Trophoblast cell (in vitro differentiated cells and primary cell): Measurements from ENCODE around the gene SH3BGR.

ENCODE experiments used
- DNase-seq, 2 donors: peaks; one replicate each; pipeline ENCODE4 v3.0.0-alpha.2; 2016
- H2AFZ ChIP-seq: 2 replicates; pipeline ENCODE4 v1.6.1; 2013; ENCODE audit warnings: low read length, moderate library complexity, mild to moderate bottlenecking; ENCODE audit not compliant: insufficient read depth, poor library complexity
- H2AK5ac ChIP-seq: 2 replicates; pipeline ENCODE4 v1.6.1; 2013; ENCODE audit warnings: mild to moderate bottlenecking, low read length
- H2BK120ac ChIP-seq: 2 replicates; pipeline ENCODE4 v1.6.1; 2013; ENCODE audit warnings: low read length, mild to moderate bottlenecking, moderate library complexity; ENCODE audit not compliant: insufficient read depth, poor library complexity
- H2BK12ac ChIP-seq: 2 replicates; pipeline ENCODE4 v1.6.1; 2013; ENCODE audit warnings: mild to moderate bottlenecking, low read length, moderate library complexity
- H2BK5ac ChIP-seq: 2 replicates; pipeline ENCODE4 v1.6.1; 2013; ENCODE audit warnings: low read length, low read depth, moderate library complexity, mild to moderate bottlenecking; ENCODE audit not compliant: poor library complexity
- H3K14ac ChIP-seq: 2 replicates; pipeline ENCODE4 v1.6.1; 2013; ENCODE audit warnings: mild to moderate bottlenecking, low read length
- H3K18ac ChIP-seq: 2 replicates; pipeline ENCODE4 v1.6.1; 2013; ENCODE audit warnings: mild to moderate bottlenecking, low read length
- H3K23ac ChIP-seq: 2 replicates; pipeline ENCODE4 v1.6.1; 2013; ENCODE audit warnings: low read length
- H3K27ac ChIP-seq: 2 replicates; pipeline ENCODE4 v1.5.1; 2013; ENCODE audit warnings: low read depth, mild to moderate bottlenecking, inconsistent platforms, low read length, moderate library complexity
- H3K27me3 ChIP-seq: 2 replicates; pipeline ENCODE4 v1.6.1; 2013; ENCODE audit warnings: inconsistent platforms, mild to moderate bottlenecking, low read length, moderate library complexity; ENCODE audit not compliant: insufficient read depth
- H3K36me3 ChIP-seq, 2 experiments: 1 replicate in 1 of 2; 2 replicates in 1 of 2; pipeline ENCODE4 v1.6.1; 2013; ENCODE audit warnings: low read length in 2 of 2, mild to moderate bottlenecking in 2 of 2, moderate library complexity in 1 of 2; ENCODE audit not compliant: insufficient read depth in 2 of 2, control insufficient read depth in 1 of 2
- H3K4ac ChIP-seq: 2 replicates; pipeline ENCODE4 v1.6.1; 2013; ENCODE audit warnings: low read depth, mild to moderate bottlenecking, low read length, moderate library complexity
- H3K4me1 ChIP-seq, 2 experiments: 1 replicate in 1 of 2; 2 replicates in 1 of 2; pipeline ENCODE4 v1.6.1; 2013; ENCODE audit warnings: low read length in 2 of 2, mild to moderate bottlenecking in 2 of 2, moderate library complexity in 1 of 2; ENCODE audit not compliant: insufficient read depth in 2 of 2, control insufficient read depth in 1 of 2
- H3K4me2 ChIP-seq: 2 replicates; pipeline ENCODE4 v1.6.1; 2013; ENCODE audit warnings: inconsistent platforms, mild to moderate bottlenecking, low read length, moderate library complexity
- H3K4me3 ChIP-seq: 2 replicates; pipeline ENCODE4 v1.5.1; 2013; ENCODE audit warnings: mild to moderate bottlenecking, low read depth, low read length, inconsistent platforms
- H3K79me1 ChIP-seq: one replicate; pipeline ENCODE4 v1.6.1; 2013; ENCODE audit warnings: low read length
- H3K79me2 ChIP-seq: 2 replicates; pipeline ENCODE4 v1.6.1; 2013; ENCODE audit warnings: low read length, mild to moderate bottlenecking; ENCODE audit not compliant: control insufficient read depth, insufficient read depth, poor library complexity
- H3K9ac ChIP-seq: 2 replicates; pipeline ENCODE4 v1.6.1; 2013; ENCODE audit warnings: mild to moderate bottlenecking, low read length
- H3K9me3 ChIP-seq: 2 replicates; pipeline ENCODE4 v1.6.1; 2013; ENCODE audit warnings: low read depth, mild to moderate bottlenecking, control low read depth, inconsistent platforms, low read length; ENCODE audit not compliant: insufficient read depth
- H4K12ac ChIP-seq: 2 replicates; pipeline ENCODE4 v1.6.1; 2013; ENCODE audit warnings: low read depth, mild to moderate bottlenecking, low read length, moderate library complexity
- H4K8ac ChIP-seq: 2 replicates; pipeline ENCODE4 v1.6.1; 2013; ENCODE audit warnings: low read depth, mild to moderate bottlenecking, low read length, moderate library complexity
- H4K91ac ChIP-seq: one replicate; pipeline ENCODE4 v1.6.1; 2013; ENCODE audit warnings: low read depth, mild to moderate bottlenecking, low read length, moderate library complexity
- WGBS: extraction: QIAGEN DNeasy Blood & Tissue Kit; methylation state at CpG from one replicate; pipeline ENCODE4 v1.1.7; 2013; ENCODE audit warnings: missing lambda C conversion rate; ENCODE audit not compliant: insufficient read length, insufficient coverage; ENCODE audit errors: extremely low coverage; 5-methylcytosine and 5-hydroxymethylcytosine counted together

Gene SH3BGR

DNA sequence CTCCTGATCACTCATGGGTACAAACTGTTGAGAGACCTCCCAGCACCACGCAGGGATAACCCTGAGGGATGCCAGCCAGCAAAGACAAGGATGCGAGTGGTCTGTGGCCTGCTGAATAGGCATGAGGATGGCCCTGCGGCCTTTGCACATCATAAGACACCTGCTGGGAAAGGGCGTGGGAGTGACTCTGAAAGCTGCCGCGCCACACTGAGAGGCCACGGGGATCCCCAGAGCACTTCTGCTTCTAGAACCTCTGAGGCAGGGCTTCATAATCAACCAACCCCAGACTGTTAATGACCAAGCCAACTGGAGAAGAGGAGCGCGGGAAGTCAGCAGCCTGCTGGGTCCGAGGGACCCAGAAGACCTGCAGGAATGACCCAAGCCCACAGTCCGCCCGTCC lies 73.8 kb downstream of the SH3BGR start:
- Histone ChIP-seq H3K79me1 (no peaks in the 10 kb centered on the region), H2AK5ac (no peak overlapping the region), H4K12ac (no peak overlapping the region), H3K36me3 (no peaks in the 10 kb centered on the region), H3K27ac (no peak overlapping the region), H4K91ac (no peak overlapping the region), H3K4me1 (peaks cover 4 to 15% of the 10 kb centered on the region in 2 experiments), H3K18ac (no peak overlapping the region), H3K9ac (no peak overlapping the region), H3K27me3 (no peaks in the 10 kb centered on the region), H3K79me2 (no peaks in the 10 kb centered on the region), H2BK120ac (no peak overlapping the region), H3K23ac (no peak overlapping the region), H4K8ac (no peak overlapping the region), H2BK5ac (no peak overlapping the region), H2AFZ (no peak overlapping the region), H3K4me3 (no peak overlapping the region), H3K14ac (no peak overlapping the region), H3K4me2 (no peak overlapping the region), H3K9me3 (no peaks in the 10 kb centered on the region), H3K4ac (no peak overlapping the region), H2BK12ac (no peak overlapping the region)
- no CpG with 5 or more reads among the region's 12 CpGs for WGBS
- no peak for DNase-seq

- H3K4me2 ChIP-seq, result no peak overlapping the region
- H3K23ac ChIP-seq, result no peak overlapping the region
- no peak overlapping the region for H3K14ac ChIP-seq
- H3K18ac ChIP-seq, result no peak overlapping the region
- no peaks in the 10 kb centered on the region for H3K9me3 ChIP-seq
- DNase-seq, result no peak
- no peak overlapping the region for H2AFZ ChIP-seq
- no peak overlapping the region for H2BK5ac ChIP-seq
- no CpG with 5 or more reads among the region's 5 CpGs for WGBS
- no peak overlapping the region for H3K4me3 ChIP-seq
- H3K9ac ChIP-seq, result no peak overlapping the region
- H2AK5ac ChIP-seq, result no peak overlapping the region
- H3K79me1 ChIP-seq, result no peaks in the 10 kb centered on the region
- H3K4me1 ChIP-seq, result peaks cover 4 to 15% of the 10 kb centered on the region in 2 experiments
- no peak overlapping the region for H4K8ac ChIP-seq
- H3K27me3 ChIP-seq, result no peaks in the 10 kb centered on the region
- H2BK12ac ChIP-seq, result no peak overlapping the region
- no peaks in the 10 kb centered on the region for H3K36me3 ChIP-seq
- H3K79me2 ChIP-seq, result no peaks in the 10 kb centered on the region
- H2BK120ac ChIP-seq, result no peak overlapping the region
- H3K27ac ChIP-seq, result no peak overlapping the region
- no peak overlapping the region for H3K4ac ChIP-seq
- H4K12ac ChIP-seq, result no peak overlapping the region
- H4K91ac ChIP-seq, result no peak overlapping the region
Observed at GRCh38 chr21:39527067-39527595, 75.4 kb downstream of the SH3BGR start.

- no peak overlapping the region for H3K9ac ChIP-seq
- no peak overlapping the region for H3K4me2 ChIP-seq
- no peak for DNase-seq
- H2BK12ac ChIP-seq, result no peak overlapping the region
- H3K18ac ChIP-seq, result no peak overlapping the region
- H3K27ac ChIP-seq, result no peak overlapping the region
- H3K23ac ChIP-seq, result no peak overlapping the region
- no peak overlapping the region for H2AFZ ChIP-seq
- no peak overlapping the region for H4K12ac ChIP-seq
- no peaks in the 10 kb centered on the region for H3K36me3 ChIP-seq
- no peak overlapping the region for H4K91ac ChIP-seq
- H2BK120ac ChIP-seq, result no peak overlapping the region
- H3K4ac ChIP-seq, result no peak overlapping the region
- no peak overlapping the region for H4K8ac ChIP-seq
- H2BK5ac ChIP-seq, result no peak overlapping the region
- no peaks in the 10 kb centered on the region for H3K27me3 ChIP-seq
- peaks cover 4 to 15% of the 10 kb centered on the region in 2 experiments for H3K4me1 ChIP-seq
- H3K14ac ChIP-seq, result no peak overlapping the region
- H3K79me2 ChIP-seq, result no peaks in the 10 kb centered on the region
- H3K79me1 ChIP-seq, result no peaks in the 10 kb centered on the region
- H3K4me3 ChIP-seq, result no peak overlapping the region
- no CpG with 5 or more reads among the region's 8 CpGs for WGBS
- H2AK5ac ChIP-seq, result no peak overlapping the region
- no peaks in the 10 kb centered on the region for H3K9me3 ChIP-seq
Observed at GRCh38 chr21:39527664-39528381, 76.1 kb downstream of the SH3BGR start.

- Histone ChIP-seq H2AFZ (no peak overlapping the region), H2BK120ac (no peak overlapping the region), H3K79me1 (no peaks in the 10 kb centered on the region), H3K4ac (no peak overlapping the region), H3K27me3 (no peaks in the 10 kb centered on the region), H3K4me1 (peaks cover 4 to 6% of the 10 kb centered on the region in 2 experiments), H2BK12ac (no peak overlapping the region), H3K14ac (no peak overlapping the region), H2BK5ac (no peak overlapping the region), H3K79me2 (no peaks in the 10 kb centered on the region), H3K18ac (no peak overlapping the region), H3K9me3 (no peaks in the 10 kb centered on the region), H3K36me3 (no peaks in the 10 kb centered on the region), H3K23ac (no peak overlapping the region), H3K4me3 (no peak overlapping the region), H3K27ac (no peak overlapping the region), H3K9ac (no peak overlapping the region), H4K8ac (no peak overlapping the region), H4K91ac (no peak overlapping the region), H3K4me2 (no peak overlapping the region), H2AK5ac (no peak overlapping the region), H4K12ac (no peak overlapping the region)
- WGBS, result no CpG with 5 or more reads among the region's 4 CpGs
- DNase-seq, result peak; percentile 10 to 26
Observed at GRCh38 chr21:39529026-39529425, 77.3 kb downstream of the SH3BGR start.
